ENCODE measurements around the gene MARK2. TPM values are rescaled to one million over a fixed set of nuclear protein-coding genes. Genes with fewer than 3 reads are reported as not detected.

Gene MARK2
- polyA plus RNA-seq, 3 donors = 32.4 to 55.7 (median 33.3) TPM

- Histone ChIP-seq H3K4me1 (ENCODE audit: control insufficient read depth in 1 of 2, insufficient read depth in 2 of 2, low read length in 2 of 2) (no peaks in the 10 kb centered on the region), H3K9ac (ENCODE audit: insufficient read depth, low read length, poor library complexity, severe bottlenecking) (no peak overlapping the region), H3K27ac (ENCODE audit: low read depth in 1 of 2, low read length in 2 of 2) (no peak overlapping the region), H3K36me3 (replicated peaks in 1 of 2; ENCODE audit: control insufficient read depth in 1 of 2, insufficient read depth in 2 of 2, low read length in 2 of 2) (peaks cover 29 to 51% of the 10 kb centered on the region in 2 donors), H3K79me2 (ENCODE audit: insufficient read depth, low read length) (no peaks in the 10 kb centered on the region), H2AFZ (ENCODE audit: insufficient read depth, low read depth, low read length, poor library complexity, severe bottlenecking) (no peak overlapping the region), H3K9me3 (replicated peaks in 1 of 2; ENCODE audit: control insufficient read depth in 1 of 2, insufficient read depth in 1 of 2, low read length in 2 of 2) (no peaks in the 10 kb centered on the region), H4K20me1 (ENCODE audit: insufficient read depth, low read length) (no peaks in the 10 kb centered on the region), H3K4me2 (replicated peaks; ENCODE audit: extremely low read depth, low read length, poor library complexity, severe bottlenecking) (no peak overlapping the region), H3K27me3 (ENCODE audit: control insufficient read depth in 2 of 2, insufficient read depth in 2 of 2, low read length in 2 of 2) (no peaks in the 10 kb centered on the region), H3K4me3 (replicated peaks in 1 of 3; ENCODE audit: low read depth in 2 of 3, low read length in 3 of 3) (no peak overlapping the region)
- peaks cover 51 to 54% of the 10 kb centered on the region in 2 donors for H3K36me3 Mint-ChIP-seq
- TF ChIP-seq, protein P1, sequence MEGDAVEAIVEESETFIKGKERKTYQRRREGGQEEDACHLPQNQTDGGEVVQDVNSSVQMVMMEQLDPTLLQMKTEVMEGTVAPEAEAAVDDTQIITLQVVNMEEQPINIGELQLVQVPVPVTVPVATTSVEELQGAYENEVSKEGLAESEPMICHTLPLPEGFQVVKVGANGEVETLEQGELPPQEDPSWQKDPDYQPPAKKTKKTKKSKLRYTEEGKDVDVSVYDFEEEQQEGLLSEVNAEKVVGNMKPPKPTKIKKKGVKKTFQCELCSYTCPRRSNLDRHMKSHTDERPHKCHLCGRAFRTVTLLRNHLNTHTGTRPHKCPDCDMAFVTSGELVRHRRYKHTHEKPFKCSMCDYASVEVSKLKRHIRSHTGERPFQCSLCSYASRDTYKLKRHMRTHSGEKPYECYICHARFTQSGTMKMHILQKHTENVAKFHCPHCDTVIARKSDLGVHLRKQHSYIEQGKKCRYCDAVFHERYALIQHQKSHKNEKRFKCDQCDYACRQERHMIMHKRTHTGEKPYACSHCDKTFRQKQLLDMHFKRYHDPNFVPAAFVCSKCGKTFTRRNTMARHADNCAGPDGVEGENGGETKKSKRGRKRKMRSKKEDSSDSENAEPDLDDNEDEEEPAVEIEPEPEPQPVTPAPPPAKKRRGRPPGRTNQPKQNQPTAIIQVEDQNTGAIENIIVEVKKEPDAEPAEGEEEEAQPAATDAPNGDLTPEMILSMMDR (IDR thresholded peaks at IDR 0.05) = no peak
- intact Hi-C loops (cut with micrococcal nuclease) = no loop called here
- no peaks in the 10 kb centered on the region for H3K9me3 Mint-ChIP-seq
- H3K27me3 Mint-ChIP-seq (ENCODE audit: low read depth in 3 of 3) = peaks cover 0 to 3% (median 0%) of the 10 kb centered on the region in 3 donors
- H3K4me1 Mint-ChIP-seq = peaks cover 4% of the 10 kb centered on the region
- 100% methylated on average over 2 of the region's 4 CpGs for WGBS (ENCODE audit: insufficient coverage)
- DNase-seq = no peak
- no peak overlapping the region for H3K4me3 Mint-ChIP-seq
- H3K27ac Mint-ChIP-seq = no peak overlapping the region
These were observed 113.7 kb downstream of the MARK2 start for GRCh38 chr11:63952570-63952969.

DNA sequence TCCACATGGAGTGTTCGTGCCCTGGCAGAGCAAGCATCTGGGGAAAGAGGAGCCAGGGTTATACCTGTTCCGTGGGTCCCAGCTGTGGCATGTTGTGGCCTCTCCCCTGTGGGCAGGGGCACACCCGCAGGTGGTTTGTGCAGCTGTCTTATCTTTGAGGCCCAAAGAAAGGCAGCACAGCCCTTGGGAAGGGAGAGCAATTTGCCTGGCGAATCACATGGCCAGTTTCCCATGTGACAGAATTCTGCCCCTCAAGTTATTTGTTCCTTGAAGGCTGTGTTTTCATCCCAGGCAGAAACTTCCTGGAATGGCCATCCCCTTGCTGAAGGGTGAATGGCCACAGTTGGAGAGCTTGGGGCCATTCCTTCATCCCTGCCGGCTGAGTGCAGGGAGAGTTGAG lies 119.1 kb downstream of the MARK2 start:
- H3K4me2 ChIP-seq (replicated peaks; ENCODE audit: extremely low read depth, low read length, poor library complexity, severe bottlenecking) = no peak overlapping the region
- no peak overlapping the region for H2AFZ ChIP-seq (ENCODE audit: insufficient read depth, low read depth, low read length, poor library complexity, severe bottlenecking)
- Mint-ChIP-seq H3K4me1 (peaks cover 8% of the 10 kb centered on the region), H3K4me3 (no peak overlapping the region), H3K27ac (no peak overlapping the region), H3K36me3 (peaks cover 31 to 34% of the 10 kb centered on the region in 2 donors), H3K27me3 (ENCODE audit: low read depth in 3 of 3) (peaks cover 2 to 5% (median 4%) of the 10 kb centered on the region in 3 donors), H3K9me3 (no peaks in the 10 kb centered on the region)
- TF ChIP-seq, protein P1 (IDR thresholded peaks at IDR 0.05) = no peak
- no peaks in the 10 kb centered on the region for H3K27me3 ChIP-seq (ENCODE audit: control insufficient read depth in 2 of 2, insufficient read depth in 2 of 2, low read length in 2 of 2)
- WGBS (ENCODE audit: insufficient coverage) = 94% methylated on average over 3 of the region's 5 CpGs
- H4K20me1 ChIP-seq (ENCODE audit: insufficient read depth, low read length) = no peaks in the 10 kb centered on the region
- H3K9ac ChIP-seq (ENCODE audit: insufficient read depth, low read length, poor library complexity, severe bottlenecking) = no peak overlapping the region
- no peak for DNase-seq
- peaks cover 25 to 36% of the 10 kb centered on the region in 2 donors for H3K36me3 ChIP-seq (replicated peaks in 1 of 2; ENCODE audit: control insufficient read depth in 1 of 2, insufficient read depth in 2 of 2, low read length in 2 of 2)
- no peak overlapping the region for H3K4me3 ChIP-seq (replicated peaks in 1 of 3; ENCODE audit: low read depth in 2 of 3, low read length in 3 of 3)
- H3K9me3 ChIP-seq (replicated peaks in 1 of 2; ENCODE audit: control insufficient read depth in 1 of 2, insufficient read depth in 1 of 2, low read length in 2 of 2) = no peaks in the 10 kb centered on the region
- H3K4me1 ChIP-seq (ENCODE audit: control insufficient read depth in 1 of 2, insufficient read depth in 2 of 2, low read length in 2 of 2) = no peaks in the 10 kb centered on the region
- no peaks in the 10 kb centered on the region for H3K79me2 ChIP-seq (ENCODE audit: insufficient read depth, low read length)
- no peak overlapping the region for H3K27ac ChIP-seq (ENCODE audit: low read depth in 1 of 2, low read length in 2 of 2)
- intact Hi-C loops (cut with micrococcal nuclease) = no loop called here

Small RNA genes within 50 kb of the gene (small RNA-seq; reads per million reads assigned to genes)
- not detected for gene AP006289.1 (ENCODE audit: insufficient read length, low read depth)
- gene RN7SL596P (ENCODE audit: insufficient read length, low read depth) = not detected
- gene RNU6-1306P (ENCODE audit: insufficient read length, low read depth) = not detected

Other genes starting within 250 kb of the MARK2 start
- gene PLAAT3, start 224.7 kb upstream of the MARK2 start, polyA plus RNA-seq = 10 to 100 TPM; 20.2 to 67.3 (median 34.2) TPM
- 10 to 100 TPM; 10.6 to 25.5 (median 22.7) TPM for gene ATL3, start 167.7 kb upstream of the MARK2 start, polyA plus RNA-seq
- gene RTN3, start 157.6 kb upstream of the MARK2 start, polyA plus RNA-seq = 100 to 1,000 TPM; 123 to 341 (median 232) TPM
- 1 to 10 TPM in 1 of 3 donors, not detected in 2; 1.2 TPM for gene ZFTA, start 70.3 kb upstream of the MARK2 start, polyA plus RNA-seq
- 1 to 10 TPM in 1 of 3 donors, under 1 TPM in 2; 0.10 to 3.3 (median 0.20) TPM for gene SPINDOC, start 25.7 kb upstream of the MARK2 start, polyA plus RNA-seq
- gene RCOR2, start 78.1 kb downstream of the MARK2 start, polyA plus RNA-seq = not detected
- gene NAA40, start 99.9 kb downstream of the MARK2 start, polyA plus RNA-seq = 10 to 100 TPM in 1 of 3 donors, 1 to 10 TPM in 2; 1.5 to 14.5 (median 1.6) TPM
- gene COX8A, start 135.5 kb downstream of the MARK2 start, polyA plus RNA-seq = 100 to 1,000 TPM; 354 to 588 (median 526) TPM
- 100 to 1,000 TPM; 131 to 170 (median 140) TPM for gene OTUB1, start 147.3 kb downstream of the MARK2 start, polyA plus RNA-seq
- not detected for gene FLRT1, start 196.8 kb downstream of the MARK2 start, polyA plus RNA-seq

Data from CD14-positive monocyte (primary cell).